ENCODE data around the gene KCNIP4.

DNA sequence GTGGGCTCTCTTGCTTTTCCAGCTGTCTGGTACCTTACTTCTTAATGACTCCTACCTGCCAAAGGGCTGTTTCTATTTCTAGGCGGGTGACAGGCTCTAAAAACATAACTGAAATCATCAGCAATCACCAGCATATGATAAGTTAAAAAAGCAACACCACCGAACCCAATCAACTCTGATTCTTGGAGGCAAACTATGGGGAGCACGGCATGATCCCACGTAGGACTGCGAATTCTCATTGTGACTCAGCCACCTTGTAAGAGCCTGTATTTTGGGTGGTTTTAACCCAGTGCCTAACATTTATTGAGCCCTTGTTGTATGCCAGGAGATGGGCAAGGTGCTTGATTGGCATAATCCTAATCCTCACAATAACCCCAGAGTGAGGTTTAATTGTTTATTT lies 1091.5 kb downstream of the KCNIP4 start:
- TF ChIP-seq, protein P1, sequence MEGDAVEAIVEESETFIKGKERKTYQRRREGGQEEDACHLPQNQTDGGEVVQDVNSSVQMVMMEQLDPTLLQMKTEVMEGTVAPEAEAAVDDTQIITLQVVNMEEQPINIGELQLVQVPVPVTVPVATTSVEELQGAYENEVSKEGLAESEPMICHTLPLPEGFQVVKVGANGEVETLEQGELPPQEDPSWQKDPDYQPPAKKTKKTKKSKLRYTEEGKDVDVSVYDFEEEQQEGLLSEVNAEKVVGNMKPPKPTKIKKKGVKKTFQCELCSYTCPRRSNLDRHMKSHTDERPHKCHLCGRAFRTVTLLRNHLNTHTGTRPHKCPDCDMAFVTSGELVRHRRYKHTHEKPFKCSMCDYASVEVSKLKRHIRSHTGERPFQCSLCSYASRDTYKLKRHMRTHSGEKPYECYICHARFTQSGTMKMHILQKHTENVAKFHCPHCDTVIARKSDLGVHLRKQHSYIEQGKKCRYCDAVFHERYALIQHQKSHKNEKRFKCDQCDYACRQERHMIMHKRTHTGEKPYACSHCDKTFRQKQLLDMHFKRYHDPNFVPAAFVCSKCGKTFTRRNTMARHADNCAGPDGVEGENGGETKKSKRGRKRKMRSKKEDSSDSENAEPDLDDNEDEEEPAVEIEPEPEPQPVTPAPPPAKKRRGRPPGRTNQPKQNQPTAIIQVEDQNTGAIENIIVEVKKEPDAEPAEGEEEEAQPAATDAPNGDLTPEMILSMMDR (IDR thresholded peaks at IDR 0.05), result no peak
- no peak for TF ChIP-seq POLR2A (IDR thresholded peaks at IDR 0.05)

Data from heart left ventricle (tissue), 13 donors.